Stomach (tissue), 4 donors: ENCODE results near the gene MCEMP1.

Source experiments
- CTCF ChIP-seq, 7 experiments: fragments of 450-650 bp in 4 of 7; fragments of 200-600 bp in 3 of 7; sonication (generic) in 3 of 7; IDR thresholded peaks; one replicate each; pipeline ENCODE4 v1.5.1; 2016 to 2019; ENCODE audit warnings: antibody characterized with exemption in 7 of 7, control low read depth in 2 of 7, mild to moderate bottlenecking in 1 of 7
- EP300 ChIP-seq: sonication (generic); formaldehyde crosslinking; IDR thresholded peaks from one replicate; pipeline ENCODE4 v1.6.1; 2017; ENCODE audit warnings: antibody characterized with exemption
- POLR2A ChIP-seq, 4 donors: fragments of 450-650 bp; IDR thresholded peaks; one replicate each; pipeline ENCODE4 v1.6.1; 2016; ENCODE audit warnings: antibody characterized with exemption in 4 of 4, control low read depth in 2 of 4, mild to moderate bottlenecking in 1 of 4, moderate library complexity in 1 of 4
- POLR2AphosphoS5 ChIP-seq, 3 donors: sonication (generic); formaldehyde crosslinking; IDR thresholded peaks; one replicate each; pipeline ENCODE4 v1.6.1; 2016; ENCODE audit warnings: antibody characterized with exemption in 3 of 3

- TF ChIP-seq CTCF (IDR thresholded peaks at IDR 0.05) = no peak
- TF ChIP-seq POLR2A (IDR thresholded peaks at IDR 0.05) = no peak
- no peak for TF ChIP-seq POLR2AphosphoS5 (IDR thresholded peaks at IDR 0.05)
- no peak for TF ChIP-seq EP300
These were observed at the start of gene MCEMP1 for GRCh38 chr19:7676854-7677253.
